ENCODE results near the gene TAF1. TPM values are rescaled to one million over a fixed set of nuclear protein-coding genes. Genes with fewer than 3 reads are reported as not detected.
A peak's percentile ranks its signal among the peaks of the same experiment; 100 is the strongest.
"Not testable (repeated sequence)": the region's sequence is repeated elsewhere in the genome, so short reads cannot be mapped to it uniquely, and the experiment has no call there.

Gene TAF1, protein sequence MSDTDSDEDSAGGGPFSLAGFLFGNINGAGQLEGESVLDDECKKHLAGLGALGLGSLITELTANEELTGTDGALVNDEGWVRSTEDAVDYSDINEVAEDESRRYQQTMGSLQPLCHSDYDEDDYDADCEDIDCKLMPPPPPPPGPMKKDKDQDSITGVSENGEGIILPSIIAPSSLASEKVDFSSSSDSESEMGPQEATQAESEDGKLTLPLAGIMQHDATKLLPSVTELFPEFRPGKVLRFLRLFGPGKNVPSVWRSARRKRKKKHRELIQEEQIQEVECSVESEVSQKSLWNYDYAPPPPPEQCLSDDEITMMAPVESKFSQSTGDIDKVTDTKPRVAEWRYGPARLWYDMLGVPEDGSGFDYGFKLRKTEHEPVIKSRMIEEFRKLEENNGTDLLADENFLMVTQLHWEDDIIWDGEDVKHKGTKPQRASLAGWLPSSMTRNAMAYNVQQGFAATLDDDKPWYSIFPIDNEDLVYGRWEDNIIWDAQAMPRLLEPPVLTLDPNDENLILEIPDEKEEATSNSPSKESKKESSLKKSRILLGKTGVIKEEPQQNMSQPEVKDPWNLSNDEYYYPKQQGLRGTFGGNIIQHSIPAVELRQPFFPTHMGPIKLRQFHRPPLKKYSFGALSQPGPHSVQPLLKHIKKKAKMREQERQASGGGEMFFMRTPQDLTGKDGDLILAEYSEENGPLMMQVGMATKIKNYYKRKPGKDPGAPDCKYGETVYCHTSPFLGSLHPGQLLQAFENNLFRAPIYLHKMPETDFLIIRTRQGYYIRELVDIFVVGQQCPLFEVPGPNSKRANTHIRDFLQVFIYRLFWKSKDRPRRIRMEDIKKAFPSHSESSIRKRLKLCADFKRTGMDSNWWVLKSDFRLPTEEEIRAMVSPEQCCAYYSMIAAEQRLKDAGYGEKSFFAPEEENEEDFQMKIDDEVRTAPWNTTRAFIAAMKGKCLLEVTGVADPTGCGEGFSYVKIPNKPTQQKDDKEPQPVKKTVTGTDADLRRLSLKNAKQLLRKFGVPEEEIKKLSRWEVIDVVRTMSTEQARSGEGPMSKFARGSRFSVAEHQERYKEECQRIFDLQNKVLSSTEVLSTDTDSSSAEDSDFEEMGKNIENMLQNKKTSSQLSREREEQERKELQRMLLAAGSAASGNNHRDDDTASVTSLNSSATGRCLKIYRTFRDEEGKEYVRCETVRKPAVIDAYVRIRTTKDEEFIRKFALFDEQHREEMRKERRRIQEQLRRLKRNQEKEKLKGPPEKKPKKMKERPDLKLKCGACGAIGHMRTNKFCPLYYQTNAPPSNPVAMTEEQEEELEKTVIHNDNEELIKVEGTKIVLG (N-terminal part only)
- total RNA-seq (2014; rRNA removed; shearing (Covaris generic)) = 13.1 and 14.3 TPM in 2 replicates
- polyA plus RNA-seq (2015; cell fraction: cytosol; rRNA removed) = 20.6 and 23.6 TPM in 2 replicates
- 28.2 and 41.3 TPM in 2 replicates for polyA plus RNA-seq (2015; cell fraction: nucleus; rRNA removed)

DNA sequence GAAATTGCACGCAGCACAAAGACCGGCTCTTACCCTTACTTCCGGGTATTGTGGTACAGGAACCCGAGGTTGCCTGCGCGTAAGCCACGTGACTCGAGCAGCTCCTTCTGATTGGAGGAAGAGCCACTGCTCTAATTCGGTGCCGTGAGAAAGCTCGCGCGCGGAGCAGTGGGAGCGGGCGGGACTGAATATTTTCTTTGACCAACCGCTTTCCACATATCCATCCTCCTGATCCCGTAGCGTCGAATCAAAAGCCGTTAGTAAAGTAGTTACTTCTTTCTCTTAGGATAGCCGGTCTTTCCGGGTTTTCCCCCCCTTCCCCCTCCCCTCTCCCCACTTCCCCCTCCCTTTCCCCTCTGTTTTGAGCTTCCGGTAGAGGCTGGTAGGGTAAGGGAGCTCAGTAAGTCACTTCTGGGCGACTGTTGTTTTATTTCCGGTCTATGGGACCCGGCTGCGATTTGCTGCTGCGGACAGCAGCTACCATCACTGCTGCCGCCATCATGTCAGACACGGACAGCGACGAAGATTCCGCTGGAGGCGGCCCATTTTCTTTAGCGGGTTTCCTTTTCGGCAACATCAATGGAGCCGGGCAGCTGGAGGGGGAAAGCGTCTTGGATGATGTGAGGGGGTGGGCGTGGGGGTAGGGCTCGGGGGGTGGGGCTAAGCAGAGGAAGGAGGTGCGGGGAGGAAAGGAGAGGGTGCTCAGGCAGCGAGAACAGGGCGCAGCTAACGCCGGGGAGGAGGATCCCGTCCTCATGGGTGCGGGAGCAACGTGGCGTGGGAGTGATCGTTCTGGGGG is at the start of gene TAF1:
TAF1 (plus strand) TSS at position 483 of the 799 bp plus-strand sequence; CDS start at position 501, 18 bp downstream.
- in situ Hi-C loops (cut with HindIII; ENCODE audit: low pct_unique_long_range_greater_than_20kb, low sequenced_read_pairs) = no loop called here

GRCh38 chrX:71316959-71317358 is 49.2 kb upstream of the TAF1 start:
- DNase-seq (ENCODE audit: low read depth, low spot score); in situ Hi-C loops (cut with HindIII; ENCODE audit: low pct_unique_long_range_greater_than_20kb, low sequenced_read_pairs): not testable (repeated sequence)

More for the DNA sequence above, at the start of gene TAF1:
- peak; percentile 97 for DNase-seq (ENCODE audit: low read depth, low spot score)

- DNase-seq (ENCODE audit: low read depth, low spot score) = no peak
- in situ Hi-C loops (cut with HindIII; ENCODE audit: low pct_unique_long_range_greater_than_20kb, low sequenced_read_pairs) = no loop called here
Measured at GRCh38 chrX:71320126-71320525, 46.0 kb upstream of the TAF1 start.

DNA sequence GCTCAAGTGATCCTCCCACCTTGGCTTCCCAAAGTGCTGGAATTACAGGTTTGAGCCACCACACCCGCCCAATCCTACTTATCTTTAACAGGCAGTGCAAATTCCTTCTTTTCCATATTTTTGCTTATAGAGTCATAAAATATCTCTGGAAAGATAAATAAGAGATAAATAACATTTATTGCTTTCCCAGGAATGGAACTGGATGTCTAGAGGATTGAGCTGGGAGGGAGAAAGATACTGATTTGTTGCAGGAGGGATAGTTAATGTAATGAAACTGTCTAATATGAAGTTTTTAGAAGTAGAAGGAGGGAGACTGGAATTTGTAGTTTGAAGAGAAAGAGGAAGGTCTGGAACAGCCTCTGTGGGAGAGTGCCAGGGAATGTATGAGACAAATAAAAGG is 44.4 kb upstream of the TAF1 start:
- no peak for DNase-seq (ENCODE audit: low read depth, low spot score)
- in situ Hi-C loops (cut with HindIII; ENCODE audit: low pct_unique_long_range_greater_than_20kb, low sequenced_read_pairs) = no loop called here

DNA sequence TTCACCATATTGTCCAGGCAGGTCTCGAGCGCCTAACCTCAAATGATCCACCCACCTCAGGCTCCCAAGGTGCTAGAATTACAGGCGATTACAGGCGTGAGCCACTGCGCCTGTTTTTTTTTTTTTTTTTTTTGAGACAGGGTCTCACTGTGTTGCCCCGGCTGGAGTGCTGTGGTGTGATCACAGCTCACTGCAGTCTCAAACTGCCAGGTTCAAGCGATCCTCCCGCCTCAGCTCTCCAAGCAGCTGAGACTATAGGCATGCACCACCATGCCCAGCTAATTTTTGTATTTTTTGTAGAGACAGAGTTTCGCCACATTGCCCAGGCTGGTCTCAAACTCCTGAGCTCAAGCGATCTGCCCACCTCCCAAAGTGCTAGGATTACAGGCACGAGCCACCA is 41.7 kb upstream of the TAF1 start:
- in situ Hi-C loops (cut with HindIII; ENCODE audit: low pct_unique_long_range_greater_than_20kb, low sequenced_read_pairs); DNase-seq (ENCODE audit: low read depth, low spot score): not testable (repeated sequence)

DNA sequence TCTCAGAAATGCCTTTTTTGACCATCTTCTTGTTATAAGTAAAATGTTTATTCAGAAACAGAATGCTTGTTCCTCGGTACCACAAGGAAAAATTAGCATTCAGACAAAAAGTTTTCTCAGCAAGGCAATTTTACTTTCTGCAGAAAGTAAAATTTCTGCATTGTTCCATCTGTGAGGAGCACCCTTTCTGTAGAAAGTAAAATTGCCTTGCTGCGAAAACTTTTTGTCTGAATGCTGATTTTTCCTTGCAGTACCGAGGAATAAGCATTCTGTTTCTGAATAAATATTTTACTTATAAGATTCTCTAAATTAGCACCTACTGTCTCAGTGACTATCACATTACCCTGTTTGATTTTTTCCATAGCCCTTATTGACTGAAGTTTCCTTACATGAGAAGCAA is 39.8 kb upstream of the TAF1 start:
- DNase-seq (ENCODE audit: low read depth, low spot score) = no peak
- in situ Hi-C loops (cut with HindIII; ENCODE audit: low pct_unique_long_range_greater_than_20kb, low sequenced_read_pairs) = no loop called here

- in situ Hi-C loops (cut with HindIII; ENCODE audit: low pct_unique_long_range_greater_than_20kb, low sequenced_read_pairs); DNase-seq (ENCODE audit: low read depth, low spot score): not testable (repeated sequence)
Measured at GRCh38 chrX:71349151-71349665, 16.9 kb upstream of the TAF1 start.

DNA sequence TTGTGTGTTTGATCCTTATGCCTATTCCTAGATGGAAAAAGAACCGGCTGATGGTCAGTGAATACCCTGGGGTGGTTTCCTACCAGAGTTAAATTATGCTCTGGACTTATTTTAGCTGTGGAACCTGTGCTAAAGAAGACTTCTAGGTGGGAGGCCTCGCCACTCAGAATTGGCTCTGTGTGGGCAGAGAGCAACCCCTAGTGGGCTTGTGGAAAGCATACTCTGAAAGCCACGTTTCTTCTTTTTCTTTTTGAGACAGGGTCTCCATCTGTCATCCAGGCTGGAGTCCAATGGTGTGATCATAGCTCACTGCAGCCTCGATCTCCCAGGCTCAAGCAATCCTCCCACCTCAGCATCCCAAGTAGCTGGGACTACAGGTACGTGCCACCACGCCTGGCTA is 16.3 kb upstream of the TAF1 start:
- DNase-seq (ENCODE audit: low read depth, low spot score); in situ Hi-C loops (cut with HindIII; ENCODE audit: low pct_unique_long_range_greater_than_20kb, low sequenced_read_pairs): not testable (repeated sequence)

- in situ Hi-C loops (cut with HindIII; ENCODE audit: low pct_unique_long_range_greater_than_20kb, low sequenced_read_pairs); DNase-seq (ENCODE audit: low read depth, low spot score): not testable (repeated sequence)
Measured at GRCh38 chrX:71352439-71352838, 13.7 kb upstream of the TAF1 start.

DNA sequence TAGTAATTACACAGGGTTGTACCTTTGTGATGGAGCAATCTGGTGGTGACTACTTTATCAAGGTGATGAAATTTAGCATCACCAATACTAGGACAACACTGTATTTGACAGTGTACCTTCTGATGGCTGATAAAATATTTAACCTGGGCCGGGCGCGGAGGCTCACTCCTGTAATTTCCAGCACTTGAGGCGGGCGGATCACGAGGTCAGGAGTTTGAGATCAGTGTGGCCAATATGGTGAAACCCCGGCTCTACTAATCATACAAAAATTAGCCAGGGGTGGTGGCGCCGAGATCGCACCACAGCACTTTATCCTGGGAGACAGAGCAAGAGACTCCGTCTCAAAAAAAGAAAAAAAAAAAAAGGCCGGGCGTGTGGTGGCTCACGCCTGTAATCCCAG is 1.9 kb upstream of the TAF1 start:
- no peak for DNase-seq (ENCODE audit: low read depth, low spot score)
- in situ Hi-C loops (cut with HindIII; ENCODE audit: low pct_unique_long_range_greater_than_20kb, low sequenced_read_pairs) = no loop called here

DNA sequence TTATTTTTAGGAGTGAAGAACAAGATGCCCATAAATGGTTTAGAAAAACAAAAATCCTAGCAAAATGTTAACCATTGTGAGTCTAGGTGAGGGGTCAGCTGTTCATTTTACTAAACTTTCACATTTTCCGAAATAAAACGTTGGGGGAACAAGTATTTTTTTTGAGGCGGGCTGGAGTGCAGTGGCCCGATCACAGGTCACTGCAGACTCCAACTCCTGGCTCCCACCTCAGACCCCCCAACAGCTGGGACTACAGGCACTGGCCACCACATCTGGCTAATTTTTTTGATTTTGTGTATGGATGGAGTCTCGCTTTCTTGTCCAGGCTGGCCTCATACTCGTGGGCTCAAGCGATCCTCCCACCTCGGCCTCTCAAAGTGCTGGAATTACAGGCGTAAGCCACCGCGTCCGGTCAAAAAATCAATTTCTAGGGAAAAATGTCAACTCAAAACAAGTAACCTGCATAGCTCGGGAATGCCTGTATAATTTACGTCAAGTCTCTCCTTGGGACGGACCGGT is 742 bp upstream of the TAF1 start:
- DNase-seq (ENCODE audit: low read depth, low spot score) = peak; percentile 0
- in situ Hi-C loops (cut with HindIII; ENCODE audit: low pct_unique_long_range_greater_than_20kb, low sequenced_read_pairs) = no loop called here

GRCh38 chrX:71366674-71367256 is 608 bp downstream of the TAF1 start:
- in situ Hi-C loops (cut with HindIII; ENCODE audit: low pct_unique_long_range_greater_than_20kb, low sequenced_read_pairs) = no loop called here

DNA sequence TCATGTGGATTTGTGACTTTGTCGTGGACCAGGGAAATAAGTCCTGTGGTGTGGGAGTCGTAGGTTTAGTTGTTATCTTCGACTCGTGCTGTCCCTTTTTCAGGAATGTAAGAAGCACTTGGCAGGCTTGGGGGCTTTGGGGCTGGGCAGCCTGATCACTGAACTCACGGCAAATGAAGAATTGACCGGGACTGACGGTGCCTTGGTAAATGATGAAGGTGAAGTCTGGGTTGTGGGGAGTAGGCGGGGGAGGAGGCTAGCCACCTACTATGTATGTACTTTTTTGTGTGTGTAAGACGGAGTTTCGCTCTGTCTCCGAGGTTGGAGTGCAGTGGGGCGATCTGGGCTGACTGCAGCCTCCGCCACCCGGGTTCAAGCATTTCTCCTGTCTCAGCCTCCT is 1.2 kb downstream of the TAF1 start:
- in situ Hi-C loops (cut with HindIII; ENCODE audit: low pct_unique_long_range_greater_than_20kb, low sequenced_read_pairs) = no loop called here
- no peak for DNase-seq (ENCODE audit: low read depth, low spot score)

More at GRCh38 chrX:71366674-71367256, 608 bp downstream of the TAF1 start:
- DNase-seq (ENCODE audit: low read depth, low spot score) = peak; percentile 10

DNA sequence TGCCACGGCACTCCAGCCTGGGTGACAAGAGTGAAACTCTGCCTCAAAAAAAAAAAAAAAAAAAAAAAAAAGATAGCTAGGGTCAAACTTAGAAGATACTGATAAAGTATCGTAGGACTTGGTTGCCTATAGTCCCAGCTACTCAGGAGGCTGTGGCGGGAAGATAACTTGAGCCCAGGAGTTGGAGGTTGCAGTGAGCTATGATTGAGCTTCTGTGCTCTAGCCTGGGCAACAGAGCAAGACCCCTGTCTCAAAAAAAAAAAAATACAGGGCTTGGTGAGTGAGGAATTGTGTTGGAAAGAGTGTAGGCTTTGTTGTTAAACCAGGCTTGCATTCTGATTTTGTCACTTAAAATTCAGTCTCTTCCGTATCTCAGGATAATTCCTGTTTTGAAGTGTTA is 6.2 kb downstream of the TAF1 start:
- DNase-seq (ENCODE audit: low read depth, low spot score) = no peak
- in situ Hi-C loops (cut with HindIII; ENCODE audit: low pct_unique_long_range_greater_than_20kb, low sequenced_read_pairs) = no loop called here

GRCh38 chrX:71378732-71379131 is 12.6 kb downstream of the TAF1 start:
- in situ Hi-C loops (cut with HindIII; ENCODE audit: low pct_unique_long_range_greater_than_20kb, low sequenced_read_pairs) = no loop called here

GRCh38 chrX:71391725-71392124 is 25.6 kb downstream of the TAF1 start:
- in situ Hi-C loops (cut with HindIII; ENCODE audit: low pct_unique_long_range_greater_than_20kb, low sequenced_read_pairs); DNase-seq (ENCODE audit: low read depth, low spot score): not testable (repeated sequence)

More at GRCh38 chrX:71378732-71379131, 12.6 kb downstream of the TAF1 start:
- no peak for DNase-seq (ENCODE audit: low read depth, low spot score)
